HEK293T (cell line): ENCODE results near the gene MRAS.

Experiments
- BHLHE40 ChIP-seq: fragments of 450-650 bp; IDR thresholded peaks from 2 replicates; pipeline ENCODE4 v1.6.1; 2016; ENCODE audit warnings: mild to moderate bottlenecking, moderate library complexity, borderline replicate concordance
- CTBP1 ChIP-seq: fragments of 450-650 bp; IDR thresholded peaks from 2 replicates; pipeline ENCODE4 v1.6.1; 2016; ENCODE audit warnings: borderline replicate concordance
- ELF4 ChIP-seq: fragments of 450-650 bp; IDR thresholded peaks from 2 replicates; pipeline ENCODE4 v1.6.1; 2017; ENCODE audit warnings: antibody characterized with exemption
- FOXA1 ChIP-seq: fragments of 450-650 bp; IDR thresholded peaks from 2 replicates; pipeline ENCODE4 v1.6.1; 2016; ENCODE audit warnings: mild to moderate bottlenecking
- FOXM1 ChIP-seq: fragments of 450-650 bp; IDR thresholded peaks from 2 replicates; pipeline ENCODE4 v1.6.1; 2017; ENCODE audit warnings: mild to moderate bottlenecking, borderline replicate concordance
- HDGF ChIP-seq: fragments of 450-650 bp; IDR thresholded peaks from 2 replicates; pipeline ENCODE4 v1.6.1; 2017; ENCODE audit warnings: antibody characterized with exemption, borderline replicate concordance
- L3MBTL2 ChIP-seq: fragments of 450-650 bp; conservative IDR thresholded peaks from 2 replicates; pipeline ENCODE4 v1.6.1; 2016; ENCODE audit warnings: mild to moderate bottlenecking
- NFRKB ChIP-seq: fragments of 450-650 bp; IDR thresholded peaks from 2 replicates; pipeline ENCODE4 v1.6.1; 2016; ENCODE audit warnings: mild to moderate bottlenecking, moderate library complexity
- PKNOX1 ChIP-seq: fragments of 450-650 bp; IDR thresholded peaks from 2 replicates; pipeline ENCODE4 v1.6.1; 2016
- SP1 ChIP-seq: fragments of 450-650 bp; IDR thresholded peaks from 2 replicates; pipeline ENCODE4 v1.6.1; 2017
- SUZ12 ChIP-seq: fragments of 450-650 bp; IDR thresholded peaks from 2 replicates; pipeline ENCODE4 v1.6.1; 2016; ENCODE audit warnings: mild to moderate bottlenecking
- TARDBP ChIP-seq: fragments of 450-650 bp; IDR thresholded peaks from 2 replicates; pipeline ENCODE4 v1.6.1; 2016

GRCh38 chr3:138344754-138345153 is 3.6 kb upstream of the MRAS start:
- TF ChIP-seq ELF4: no peak
- TF ChIP-seq SP1: no peak
- TF ChIP-seq PKNOX1: no peak
- no peak for TF ChIP-seq FOXA1
- no peak for TF ChIP-seq BHLHE40
- no peak for TF ChIP-seq L3MBTL2
- no peak for TF ChIP-seq NFRKB
- no peak for TF ChIP-seq SUZ12
- TF ChIP-seq HDGF: no peak
- no peak for TF ChIP-seq CTBP1
- TF ChIP-seq TARDBP: no peak
- no peak for TF ChIP-seq FOXM1
